ENCODE measurements around the gene C1orf50.

The C1orf50 gene

DNA sequence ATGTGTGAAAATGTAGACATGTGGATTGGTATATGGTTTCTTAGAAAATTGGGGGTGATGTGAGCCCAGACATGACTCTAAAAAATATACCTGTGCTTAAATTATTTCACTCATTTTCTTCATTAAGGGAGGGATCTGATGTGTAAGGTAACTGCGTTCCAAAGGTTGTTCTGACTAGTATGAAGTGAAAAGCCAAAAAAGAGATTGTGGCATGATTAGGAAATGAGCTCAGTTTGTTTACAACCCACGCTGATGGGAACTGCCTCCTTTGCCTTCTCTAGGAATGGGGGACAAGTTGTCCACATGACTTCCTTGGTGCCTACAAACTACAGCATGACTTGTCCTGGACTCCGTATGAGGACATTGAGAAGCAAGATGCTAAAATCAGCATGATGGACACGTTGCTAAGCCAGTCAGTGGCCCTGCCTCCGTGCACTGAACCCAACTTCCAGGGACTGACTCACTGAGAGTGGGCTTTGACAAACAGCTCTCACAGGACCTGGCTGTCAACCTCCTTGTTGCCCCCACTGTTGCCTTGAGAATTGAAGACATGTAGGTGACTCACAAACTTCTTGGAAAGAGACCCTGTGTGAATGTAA, 8.0 kb downstream of the C1orf50 start:
- no peak overlapping the region for H3K4me3 ChIP-seq (ENCODE audit: low read depth, low read length)
- DNase-seq (ENCODE audit: low read depth): no peak
- TF ChIP-seq, protein P1, sequence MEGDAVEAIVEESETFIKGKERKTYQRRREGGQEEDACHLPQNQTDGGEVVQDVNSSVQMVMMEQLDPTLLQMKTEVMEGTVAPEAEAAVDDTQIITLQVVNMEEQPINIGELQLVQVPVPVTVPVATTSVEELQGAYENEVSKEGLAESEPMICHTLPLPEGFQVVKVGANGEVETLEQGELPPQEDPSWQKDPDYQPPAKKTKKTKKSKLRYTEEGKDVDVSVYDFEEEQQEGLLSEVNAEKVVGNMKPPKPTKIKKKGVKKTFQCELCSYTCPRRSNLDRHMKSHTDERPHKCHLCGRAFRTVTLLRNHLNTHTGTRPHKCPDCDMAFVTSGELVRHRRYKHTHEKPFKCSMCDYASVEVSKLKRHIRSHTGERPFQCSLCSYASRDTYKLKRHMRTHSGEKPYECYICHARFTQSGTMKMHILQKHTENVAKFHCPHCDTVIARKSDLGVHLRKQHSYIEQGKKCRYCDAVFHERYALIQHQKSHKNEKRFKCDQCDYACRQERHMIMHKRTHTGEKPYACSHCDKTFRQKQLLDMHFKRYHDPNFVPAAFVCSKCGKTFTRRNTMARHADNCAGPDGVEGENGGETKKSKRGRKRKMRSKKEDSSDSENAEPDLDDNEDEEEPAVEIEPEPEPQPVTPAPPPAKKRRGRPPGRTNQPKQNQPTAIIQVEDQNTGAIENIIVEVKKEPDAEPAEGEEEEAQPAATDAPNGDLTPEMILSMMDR (conservative IDR thresholded peaks at IDR 0.05; ENCODE audit: low read depth, low read length): no peak

DNA sequence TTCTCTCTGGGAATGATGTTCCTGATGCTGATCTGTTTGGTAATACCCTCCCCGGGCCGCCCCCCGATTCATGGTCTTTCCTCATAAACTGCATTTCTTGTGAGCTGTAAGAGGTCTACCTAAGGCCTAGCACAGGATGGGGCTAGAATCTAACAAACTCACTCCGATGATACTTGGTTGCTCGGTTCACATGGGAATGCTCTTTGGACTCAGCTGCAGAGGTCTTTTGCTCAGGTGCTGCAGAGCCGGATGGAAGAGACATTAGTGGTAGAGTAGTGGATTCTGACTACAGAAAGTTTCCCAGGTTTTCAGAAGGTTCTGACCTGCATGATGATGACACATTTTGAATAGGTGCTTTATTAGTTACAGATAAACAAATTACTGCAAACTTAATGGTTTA, 9.5 kb downstream of the C1orf50 start:
- TF ChIP-seq, protein P1 (conservative IDR thresholded peaks at IDR 0.05; ENCODE audit: low read depth, low read length): no peak
- no peak for DNase-seq (ENCODE audit: low read depth)
- no peak overlapping the region for H3K4me3 ChIP-seq (ENCODE audit: low read depth, low read length)

DNA sequence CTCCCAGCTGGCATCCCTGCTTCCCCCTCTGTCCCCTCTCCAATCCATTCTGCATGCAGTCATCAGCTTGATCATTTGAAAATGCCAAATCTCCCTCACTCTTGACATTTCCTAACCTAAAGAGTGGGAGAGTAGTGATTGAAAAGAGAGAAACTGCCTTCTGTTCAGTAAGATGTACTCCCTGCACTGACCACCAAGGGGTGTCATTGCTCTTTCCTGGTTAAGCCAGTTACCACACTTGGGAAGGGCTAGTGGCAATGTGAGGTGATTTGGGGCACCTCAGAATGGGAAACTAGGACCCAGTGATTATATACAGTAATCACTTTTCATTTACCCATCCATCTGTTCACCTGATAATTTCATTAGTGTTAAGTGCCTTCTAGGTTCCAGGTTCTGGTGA, 10.8 kb downstream of the C1orf50 start:
- H3K4me3 ChIP-seq (ENCODE audit: low read depth, low read length): no peak overlapping the region
- DNase-seq (ENCODE audit: low read depth): peak; percentile 72
- TF ChIP-seq, protein P1 (conservative IDR thresholded peaks at IDR 0.05; ENCODE audit: low read depth, low read length): peak; percentile 89

DNA sequence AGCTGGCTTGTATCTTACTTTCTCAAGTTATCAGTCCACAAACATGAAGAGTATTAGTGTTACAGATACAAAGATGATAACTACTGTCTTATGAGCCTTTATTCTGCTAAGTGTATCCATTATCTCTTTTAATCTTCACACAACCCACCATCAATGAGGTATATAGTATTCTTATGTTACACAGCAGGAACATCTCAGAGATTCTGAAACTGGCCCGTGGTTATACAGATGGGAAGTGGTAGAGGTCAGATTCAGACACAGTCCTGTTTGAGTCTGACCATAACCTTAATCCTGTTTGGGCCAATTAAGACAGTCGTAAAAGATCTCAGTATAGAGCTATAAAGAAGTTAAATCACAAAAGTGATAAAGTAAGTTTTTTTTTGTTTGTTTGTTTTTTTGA, 12.7 kb downstream of the C1orf50 start:
- no peak overlapping the region for H3K4me3 ChIP-seq (ENCODE audit: low read depth, low read length)
- TF ChIP-seq, protein P1 (conservative IDR thresholded peaks at IDR 0.05; ENCODE audit: low read depth, low read length): no peak
- DNase-seq (ENCODE audit: low read depth): no peak

DNA sequence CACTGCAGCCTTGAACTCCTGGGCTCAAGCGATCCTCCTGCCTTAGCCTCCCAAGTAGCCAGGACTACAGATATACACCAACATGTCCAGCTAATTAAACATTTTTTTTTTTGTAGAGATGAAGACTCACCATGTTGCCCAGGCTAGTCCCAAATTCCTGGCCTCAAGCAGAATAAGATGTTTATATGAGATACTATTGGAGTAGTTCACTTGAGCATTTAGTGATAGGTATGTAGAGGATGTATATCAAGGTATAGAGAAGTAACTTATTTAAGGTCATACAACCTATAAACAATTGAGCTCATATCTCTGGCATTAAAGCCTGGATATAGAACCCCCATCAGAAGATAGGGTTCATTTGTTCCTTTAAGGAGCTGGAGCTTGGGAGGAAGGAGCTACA, 13.1 kb downstream of the C1orf50 start:
- TF ChIP-seq, protein P1 (conservative IDR thresholded peaks at IDR 0.05; ENCODE audit: low read depth, low read length): no peak
- DNase-seq (ENCODE audit: low read depth): no peak
- no peak overlapping the region for H3K4me3 ChIP-seq (ENCODE audit: low read depth, low read length)

DNA sequence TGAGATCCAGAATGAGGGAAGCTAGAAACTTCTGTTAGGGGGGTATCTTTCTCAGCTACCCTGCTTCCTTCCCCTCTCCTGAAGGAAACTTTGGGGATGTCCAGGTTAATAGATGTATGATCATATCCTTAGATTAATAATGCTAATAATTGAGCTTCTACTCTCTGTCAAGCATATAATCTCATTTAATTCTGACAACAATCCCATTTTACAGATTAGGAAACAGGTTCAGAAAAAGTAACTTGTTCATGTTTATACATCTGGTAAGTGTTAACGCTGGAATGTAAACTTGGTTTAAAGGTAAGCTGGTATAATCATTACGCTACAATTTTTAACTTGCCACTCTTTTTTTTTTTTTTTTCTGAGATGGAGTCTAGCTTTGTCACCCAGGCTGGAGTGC, 16.0 kb downstream of the C1orf50 start:
- DNase-seq (ENCODE audit: low read depth): no peak
- H3K4me3 ChIP-seq (ENCODE audit: low read depth, low read length): no peak overlapping the region
- TF ChIP-seq, protein P1 (conservative IDR thresholded peaks at IDR 0.05; ENCODE audit: low read depth, low read length): no peak

DNA sequence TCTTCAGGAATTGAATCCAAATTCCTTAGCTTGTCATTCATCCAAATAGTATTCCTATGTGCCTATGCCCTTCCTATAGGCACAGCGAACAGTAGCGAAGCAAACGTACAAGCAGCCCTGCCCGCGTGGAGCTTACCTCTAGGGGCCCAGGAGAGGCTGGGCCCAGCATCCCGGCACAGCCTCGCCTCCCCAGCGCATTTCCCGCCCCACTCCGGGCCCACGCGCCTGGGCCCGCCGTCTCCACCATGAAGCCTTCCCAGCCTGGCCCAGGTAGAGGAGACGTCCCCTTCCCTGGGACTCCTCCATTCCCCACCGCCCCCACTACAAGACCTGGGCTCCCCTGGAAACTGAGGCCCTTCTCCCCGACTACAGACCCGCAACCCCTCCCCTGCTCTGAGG, 17.5 kb downstream of the C1orf50 start:
- no peak for DNase-seq (ENCODE audit: low read depth)
- TF ChIP-seq, protein P1 (conservative IDR thresholded peaks at IDR 0.05; ENCODE audit: low read depth, low read length): no peak
- no peak overlapping the region for H3K4me3 ChIP-seq (ENCODE audit: low read depth, low read length)

Measured in choroid plexus epithelial cell (primary cell).